GM12872 (cell line): Measurements from ENCODE around the gene GBE1.

Experiments
- CTCF ChIP-seq: IDR thresholded peaks from 3 replicates; pipeline ENCODE4 v1.5.1; 2011; ENCODE audit warnings: low read depth, mild to moderate bottlenecking, low read length, moderate library complexity; ENCODE audit not compliant: insufficient read depth

The GBE1 gene

GRCh38 chr3:81749265-81749664, 12.2 kb downstream of the GBE1 start:
- TF ChIP-seq CTCF, result no peak

DNA sequence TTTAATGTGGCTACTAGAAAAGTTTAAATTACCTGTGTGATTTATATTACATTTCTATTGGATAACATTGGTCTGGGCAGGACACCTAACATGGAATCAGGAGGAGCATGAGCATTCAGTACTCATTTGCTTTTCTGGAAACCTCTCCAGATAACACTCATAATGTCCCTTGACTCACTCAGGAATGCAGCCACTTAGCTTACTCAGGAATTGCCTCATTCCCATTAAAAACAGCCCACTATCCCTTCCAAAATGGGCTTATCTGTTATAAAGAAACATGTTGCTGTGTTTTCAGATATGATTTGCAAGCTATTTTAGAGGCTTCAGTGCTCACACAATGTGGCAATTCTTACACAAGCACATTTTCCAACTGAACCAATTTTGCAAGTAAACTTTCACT, 17.1 kb downstream of the GBE1 start:
- no peak for TF ChIP-seq CTCF

GRCh38 chr3:81743096-81744025, 18.1 kb downstream of the GBE1 start:
- no peak for TF ChIP-seq CTCF

- TF ChIP-seq CTCF, result no peak
Measured at GRCh38 chr3:81742581-81742980, 18.9 kb downstream of the GBE1 start.

- no peak for TF ChIP-seq CTCF
Measured at GRCh38 chr3:81741216-81741615, 20.2 kb downstream of the GBE1 start.

- no peak for TF ChIP-seq CTCF
Measured at GRCh38 chr3:81740731-81741130, 20.7 kb downstream of the GBE1 start.

DNA sequence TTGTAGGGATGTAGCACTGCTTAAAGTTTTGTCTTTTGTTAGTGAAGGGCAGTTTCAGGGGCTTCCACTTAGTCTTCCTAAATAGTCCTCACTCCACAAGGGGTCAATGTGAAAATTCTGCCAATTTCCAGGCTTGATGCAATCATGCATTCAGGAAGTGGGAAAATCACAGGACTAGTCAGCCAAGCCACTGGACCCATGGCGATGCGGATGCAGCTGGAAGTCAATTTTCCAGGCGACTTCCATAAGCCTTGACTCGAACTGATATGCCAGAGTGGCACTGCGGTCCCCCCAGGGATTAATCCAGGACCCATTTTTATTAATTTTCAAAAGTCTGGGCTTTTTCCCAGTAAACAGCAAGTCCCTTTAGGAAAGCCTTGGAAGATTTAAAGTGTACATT, 26.1 kb downstream of the GBE1 start:
- TF ChIP-seq CTCF, result no peak
